Epithelial cell of proximal tubule (primary cell): ENCODE measurements around the gene RABAC1. TPM values are rescaled to one million over a fixed set of nuclear protein-coding genes. Genes with fewer than 3 reads are reported as not detected.
A peak's percentile ranks its signal among the peaks of the same experiment; 100 is the strongest.

Source experiments
- DNase-seq: peaks from one replicate; pipeline ENCODE4 v3.0.0-alpha.2; 2011; ENCODE audit warnings: low read depth
- H3K4me3 ChIP-seq: 2 replicates; pipeline ENCODE4 v1.5.1; 2011; ENCODE audit warnings: low read depth, mild to moderate bottlenecking, low read length
- CTCF ChIP-seq: conservative IDR thresholded peaks from 2 replicates; pipeline ENCODE4 v1.5.1; 2012; ENCODE audit warnings: low read depth, mild to moderate bottlenecking, low read length
- total RNA-seq: library from RNA; depleted of rRNA; stranded (reverse); fragments of >200 nt; gene quantifications from 2 replicates; pipeline ENCODE4 v1.2.3, GENCODE V29; 2015

The RABAC1 gene
- 108 and 161 TPM in 2 replicates for total RNA-seq

DNA sequence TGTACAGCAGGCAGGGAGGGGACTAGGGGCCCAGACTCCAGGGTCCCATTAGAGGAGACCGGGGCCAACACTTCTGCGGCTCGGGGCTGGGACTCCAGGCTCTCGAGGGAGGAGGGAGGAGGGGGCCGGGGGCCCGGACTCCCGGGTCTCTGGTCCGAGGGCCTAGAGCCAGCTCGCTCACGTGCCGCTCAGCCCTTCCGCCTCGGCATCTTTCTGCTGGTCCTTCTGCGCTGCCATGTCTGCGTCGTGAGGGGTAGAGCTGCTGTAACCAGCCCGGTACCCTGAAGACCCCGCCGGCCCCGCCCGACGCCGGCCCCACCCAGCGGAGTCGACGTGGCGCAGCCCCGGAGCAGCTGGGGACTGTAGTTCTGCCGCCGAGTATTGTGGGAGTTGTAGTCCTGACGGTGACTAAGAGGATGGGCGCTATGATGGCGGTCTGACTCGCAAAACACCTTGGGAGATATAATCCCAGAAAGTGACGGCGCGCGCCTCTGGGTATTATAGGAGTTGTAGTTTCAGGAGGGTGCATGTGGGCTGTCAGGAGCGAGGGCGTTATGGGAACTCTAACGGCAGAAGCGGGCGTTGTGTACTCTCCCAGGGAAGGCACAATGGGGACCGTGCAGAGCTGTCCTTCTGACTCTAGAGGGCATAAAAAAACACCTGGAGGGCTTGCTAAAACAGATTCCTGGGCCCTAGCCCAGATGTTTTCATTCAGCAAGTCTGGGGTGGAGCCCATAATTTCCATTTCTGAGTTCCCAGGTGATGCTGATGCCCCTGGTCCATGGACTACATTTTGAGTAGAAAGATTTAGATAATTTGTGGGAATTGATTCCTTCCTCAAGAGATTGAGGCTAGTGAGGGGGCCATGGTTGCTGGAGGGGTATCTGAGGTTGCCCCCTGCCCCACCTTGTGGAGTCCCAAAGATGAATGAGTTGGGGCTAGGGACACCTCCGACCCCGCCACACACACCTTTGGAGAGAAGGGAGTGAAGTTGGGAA, at the start of gene RABAC1:
RABAC1 (minus strand) TSS at position 266 of the 998 bp plus-strand sequence; CDS start at position 237, 29 bp downstream.
- TF ChIP-seq CTCF = peak; percentile 12
- H3K4me3 ChIP-seq = peak within 1 kb of the TSS; percentile 99
- peak; percentile 33 for DNase-seq

GRCh38 chr19:42006569-42006968, 47.4 kb upstream of the RABAC1 start:
- DNase-seq = no peak
- H3K4me3 ChIP-seq = no peak overlapping the region
- no peak for TF ChIP-seq CTCF

DNA sequence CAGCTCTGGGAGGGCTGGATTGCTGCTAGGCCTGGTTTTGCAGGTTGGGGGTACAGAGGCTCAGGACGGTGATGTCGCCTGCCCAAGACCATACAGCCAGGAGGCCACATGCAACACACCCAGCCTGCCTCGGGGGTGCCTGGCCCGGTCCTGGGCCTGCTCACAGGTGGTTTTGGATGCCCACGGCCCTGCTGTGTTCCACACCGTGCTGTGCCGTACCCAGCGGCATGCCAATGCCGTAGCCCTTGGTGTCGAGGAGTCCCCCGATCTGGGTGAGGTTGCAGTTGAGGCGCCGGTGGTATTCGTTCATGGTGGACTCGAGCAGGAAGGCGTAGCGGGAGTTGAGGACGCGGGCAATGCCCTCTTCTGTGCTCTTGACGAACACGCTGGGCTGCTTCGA, 46.4 kb upstream of the RABAC1 start:
- no peak for DNase-seq
- H3K4me3 ChIP-seq = no peak overlapping the region
- no peak for TF ChIP-seq CTCF

DNA sequence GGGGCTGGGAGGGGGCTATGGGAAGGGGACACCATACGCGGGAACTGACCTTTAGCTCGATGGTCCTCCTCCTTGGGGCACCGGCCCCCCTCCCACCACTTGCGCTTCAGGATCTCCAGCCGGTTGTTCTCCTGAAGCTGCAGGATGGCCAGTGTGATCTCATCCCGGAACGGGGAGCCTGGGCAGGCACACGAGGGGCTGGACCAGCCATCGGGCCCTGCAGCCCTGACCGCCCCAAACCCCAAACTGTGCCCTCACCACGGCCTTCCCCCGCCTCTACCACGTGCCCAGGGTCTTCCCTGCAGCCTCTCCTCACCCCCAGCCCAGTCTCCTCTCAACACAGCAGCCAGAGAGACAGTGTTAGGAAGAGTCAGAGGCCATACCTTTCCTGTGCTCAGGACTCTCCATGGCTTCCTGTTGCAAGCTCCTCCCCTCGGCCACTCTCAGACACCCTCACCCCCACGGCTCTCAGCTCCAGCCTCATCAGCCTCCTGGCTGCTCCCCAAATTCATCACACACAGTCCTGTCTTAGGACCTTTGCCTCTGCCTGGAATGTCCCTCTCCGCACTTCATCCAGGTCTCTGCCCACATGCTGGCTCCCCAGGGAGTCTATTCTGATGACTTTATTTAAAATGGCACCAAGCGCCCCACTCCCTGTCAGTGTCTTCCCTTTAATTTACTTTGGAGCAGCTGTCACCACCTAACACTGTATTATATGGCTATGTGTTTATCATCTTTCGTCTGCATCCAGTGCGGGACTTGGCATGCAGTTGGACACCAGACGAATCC, 44.6 kb upstream of the RABAC1 start:
- no peak for TF ChIP-seq CTCF

GRCh38 chr19:41999878-42000208, 40.7 kb upstream of the RABAC1 start:
- no peak for TF ChIP-seq CTCF
- DNase-seq = no peak
- no peak overlapping the region for H3K4me3 ChIP-seq

More for the DNA sequence above, 44.6 kb upstream of the RABAC1 start:
- no peak overlapping the region for H3K4me3 ChIP-seq
- no peak for DNase-seq

DNA sequence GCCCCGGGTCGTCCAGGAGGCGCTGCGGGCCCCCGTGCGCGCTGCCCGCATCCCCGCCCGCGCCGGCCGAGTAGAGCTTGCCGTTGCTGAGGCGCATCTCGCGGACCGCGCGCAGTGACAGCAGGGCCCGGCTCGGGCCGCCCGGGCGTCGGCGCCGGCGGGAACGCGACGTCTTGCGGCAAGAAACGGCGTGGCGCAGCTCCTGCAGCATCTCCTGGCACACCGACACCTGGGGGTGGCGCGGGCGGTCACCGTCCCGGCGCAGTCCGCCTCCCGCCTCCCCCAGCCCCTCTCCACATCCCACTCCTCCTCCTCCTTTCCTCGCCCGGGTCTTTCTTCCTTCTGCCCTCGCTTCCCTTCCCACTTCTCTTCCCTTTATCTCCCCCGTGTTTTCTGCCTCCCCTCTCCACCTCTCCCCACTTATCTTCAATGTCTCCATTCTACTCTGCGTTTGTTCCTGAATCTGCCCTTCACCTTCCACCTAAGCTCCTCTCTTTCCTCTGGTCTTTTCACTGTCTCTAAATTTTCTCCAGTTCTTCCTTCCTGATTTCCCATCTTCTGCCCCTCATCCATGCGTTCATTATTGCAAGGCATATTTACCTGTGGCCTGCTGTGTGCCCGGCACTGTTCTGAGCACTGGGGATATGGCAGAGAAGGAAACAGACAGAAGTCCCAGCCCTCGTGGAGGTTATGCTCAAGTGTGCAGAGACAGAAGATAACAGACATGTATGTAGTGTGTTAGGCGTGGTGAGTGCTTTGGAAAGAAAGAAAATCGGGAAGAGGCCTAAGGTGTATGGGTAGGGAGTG, 40.2 kb upstream of the RABAC1 start:
- no peak for TF ChIP-seq CTCF
- DNase-seq = no peak
- no peak overlapping the region for H3K4me3 ChIP-seq
